Epithelial cell of esophagus (primary cell): ENCODE results near the gene KCNQ1OT1.

Experiments
- DNase-seq: peaks from one replicate; pipeline ENCODE4 v3.0.0; 2010; ENCODE audit warnings: low read depth
- H3K4me3 ChIP-seq: 2 replicates; pipeline ENCODE4 v1.5.1; 2011; ENCODE audit warnings: mild to moderate bottlenecking, low read length, control low read depth
- TF ChIP-seq, protein P1 (sequence below): IDR thresholded peaks from 2 replicates; pipeline ENCODE4 v1.5.1; 2011; ENCODE audit warnings: low read depth, mild to moderate bottlenecking, low read length, control low read depth, inconsistent platforms; ENCODE audit not compliant: insufficient read depth; ENCODE audit errors: missing control alignments

Gene KCNQ1OT1

DNA sequence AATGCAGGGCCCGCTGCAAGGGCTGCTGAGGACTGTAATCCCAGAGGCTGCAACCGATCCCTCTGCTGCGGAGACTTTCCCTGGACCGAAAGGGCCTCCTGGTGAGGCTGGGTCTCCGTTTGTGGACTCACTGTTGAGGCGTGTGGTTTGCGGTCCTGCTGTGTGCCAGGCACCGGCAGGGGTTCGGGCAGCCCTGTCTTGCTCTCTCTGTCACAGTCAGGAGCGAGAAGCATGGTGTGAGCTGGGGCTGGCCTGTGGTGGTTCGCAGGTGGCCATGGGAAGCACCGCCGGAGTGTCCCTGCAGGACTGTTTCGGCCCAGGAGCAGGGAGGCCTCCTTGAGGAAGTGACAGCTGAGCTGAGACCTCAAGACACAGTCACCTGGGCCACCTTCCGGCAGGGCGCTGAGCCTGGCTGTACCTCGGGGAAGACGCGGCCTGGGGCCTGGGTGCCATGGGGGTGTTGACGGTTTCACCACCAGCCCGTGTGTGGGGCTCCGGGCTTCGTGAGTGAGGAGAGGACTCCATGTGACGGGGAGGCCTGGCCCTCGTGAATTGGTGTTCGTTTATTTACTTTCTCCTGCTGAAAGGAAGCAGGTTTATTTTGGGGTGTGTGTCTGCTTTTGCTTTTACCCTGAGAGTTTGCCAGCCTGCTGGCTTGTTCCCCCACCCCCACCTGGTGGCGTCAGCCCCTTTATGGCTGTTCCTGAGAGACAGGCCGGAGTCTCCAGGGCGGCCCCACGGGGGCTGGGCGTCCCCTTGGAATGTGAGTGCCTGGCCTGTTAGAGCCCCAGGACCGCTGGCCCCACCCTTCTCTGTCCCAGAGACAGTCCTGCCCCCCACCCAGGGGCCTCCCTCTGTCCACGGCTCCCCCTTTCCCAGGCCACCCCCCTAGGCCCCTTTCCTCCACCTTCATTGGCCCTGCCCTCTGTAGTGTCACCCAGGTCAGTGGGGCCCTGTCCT lies 122.5 kb downstream of the KCNQ1OT1 start:
- H3K4me3 ChIP-seq: no peak overlapping the region
- TF ChIP-seq, protein P1, sequence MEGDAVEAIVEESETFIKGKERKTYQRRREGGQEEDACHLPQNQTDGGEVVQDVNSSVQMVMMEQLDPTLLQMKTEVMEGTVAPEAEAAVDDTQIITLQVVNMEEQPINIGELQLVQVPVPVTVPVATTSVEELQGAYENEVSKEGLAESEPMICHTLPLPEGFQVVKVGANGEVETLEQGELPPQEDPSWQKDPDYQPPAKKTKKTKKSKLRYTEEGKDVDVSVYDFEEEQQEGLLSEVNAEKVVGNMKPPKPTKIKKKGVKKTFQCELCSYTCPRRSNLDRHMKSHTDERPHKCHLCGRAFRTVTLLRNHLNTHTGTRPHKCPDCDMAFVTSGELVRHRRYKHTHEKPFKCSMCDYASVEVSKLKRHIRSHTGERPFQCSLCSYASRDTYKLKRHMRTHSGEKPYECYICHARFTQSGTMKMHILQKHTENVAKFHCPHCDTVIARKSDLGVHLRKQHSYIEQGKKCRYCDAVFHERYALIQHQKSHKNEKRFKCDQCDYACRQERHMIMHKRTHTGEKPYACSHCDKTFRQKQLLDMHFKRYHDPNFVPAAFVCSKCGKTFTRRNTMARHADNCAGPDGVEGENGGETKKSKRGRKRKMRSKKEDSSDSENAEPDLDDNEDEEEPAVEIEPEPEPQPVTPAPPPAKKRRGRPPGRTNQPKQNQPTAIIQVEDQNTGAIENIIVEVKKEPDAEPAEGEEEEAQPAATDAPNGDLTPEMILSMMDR: no peak
- no peak for DNase-seq

DNA sequence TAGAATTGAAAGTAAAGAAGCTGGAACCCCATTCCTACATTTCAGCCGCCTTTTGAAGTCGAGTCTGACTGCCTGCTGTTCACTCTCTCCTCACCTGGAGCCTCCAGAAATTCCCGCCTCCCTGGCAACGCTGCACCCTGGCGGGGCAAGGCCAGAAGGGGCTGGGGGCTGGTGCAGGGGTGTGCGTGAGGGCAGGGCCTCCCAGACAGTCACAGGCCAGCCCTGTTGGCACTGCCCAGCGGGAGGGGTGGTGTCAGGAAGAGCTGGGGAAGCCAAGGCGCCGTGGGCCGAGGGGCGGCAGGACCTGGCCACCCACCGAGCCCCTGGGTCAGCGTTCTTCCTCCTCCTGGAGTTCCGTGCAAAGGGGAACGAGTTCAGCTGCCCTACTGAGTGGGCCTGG lies 123.2 kb downstream of the KCNQ1OT1 start:
- DNase-seq: no peak
- TF ChIP-seq, protein P1: no peak
- no peak overlapping the region for H3K4me3 ChIP-seq

DNA sequence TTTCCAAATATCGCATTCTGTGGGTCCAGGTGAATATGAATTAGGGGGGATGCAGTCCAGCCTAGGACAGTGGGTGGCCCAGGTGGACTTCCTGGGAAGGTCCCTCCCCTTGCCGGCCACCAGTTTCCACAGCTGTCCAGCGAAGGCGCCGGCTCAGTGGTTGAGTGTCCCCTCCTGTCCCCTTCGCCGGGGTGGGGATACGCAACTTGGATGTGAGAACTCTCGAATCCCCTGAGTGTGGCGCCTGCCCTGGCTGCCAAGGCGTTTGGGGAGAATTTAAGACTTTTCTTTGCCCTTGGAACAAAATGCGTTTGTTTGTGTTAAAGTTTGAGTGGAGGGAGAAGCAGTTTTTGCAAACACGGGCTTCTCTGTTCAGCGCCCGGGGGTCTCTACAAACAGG lies 123.7 kb downstream of the KCNQ1OT1 start:
- DNase-seq: no peak
- TF ChIP-seq, protein P1: no peak

DNA sequence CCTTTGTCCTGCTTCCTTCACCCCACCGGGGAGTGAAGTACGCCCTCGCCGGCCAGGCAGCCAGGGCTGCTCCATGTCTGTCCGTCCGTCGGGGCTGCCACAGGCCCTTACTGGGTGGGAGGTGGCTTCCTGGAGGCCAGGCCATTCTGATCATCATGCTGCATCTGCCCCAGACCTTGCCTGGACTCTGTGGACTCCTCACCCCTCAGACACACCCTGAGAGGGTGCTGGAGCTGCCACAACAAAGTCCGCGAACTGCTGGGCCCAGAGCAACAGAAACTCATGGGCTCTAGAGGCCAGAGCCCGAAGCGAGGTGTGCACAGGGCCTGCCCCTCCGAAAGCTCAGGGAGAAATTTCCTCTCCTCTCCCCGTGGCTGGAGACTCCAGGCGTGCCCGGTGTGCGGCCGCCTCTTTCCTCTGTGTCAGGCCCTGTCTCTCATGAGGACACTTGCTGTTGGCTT lies 124.2 kb downstream of the KCNQ1OT1 start:
- no peak for DNase-seq
- TF ChIP-seq, protein P1: no peak
- no peak overlapping the region for H3K4me3 ChIP-seq

More for the DNA sequence above, 123.7 kb downstream of the KCNQ1OT1 start:
- H3K4me3 ChIP-seq: no peak overlapping the region

DNA sequence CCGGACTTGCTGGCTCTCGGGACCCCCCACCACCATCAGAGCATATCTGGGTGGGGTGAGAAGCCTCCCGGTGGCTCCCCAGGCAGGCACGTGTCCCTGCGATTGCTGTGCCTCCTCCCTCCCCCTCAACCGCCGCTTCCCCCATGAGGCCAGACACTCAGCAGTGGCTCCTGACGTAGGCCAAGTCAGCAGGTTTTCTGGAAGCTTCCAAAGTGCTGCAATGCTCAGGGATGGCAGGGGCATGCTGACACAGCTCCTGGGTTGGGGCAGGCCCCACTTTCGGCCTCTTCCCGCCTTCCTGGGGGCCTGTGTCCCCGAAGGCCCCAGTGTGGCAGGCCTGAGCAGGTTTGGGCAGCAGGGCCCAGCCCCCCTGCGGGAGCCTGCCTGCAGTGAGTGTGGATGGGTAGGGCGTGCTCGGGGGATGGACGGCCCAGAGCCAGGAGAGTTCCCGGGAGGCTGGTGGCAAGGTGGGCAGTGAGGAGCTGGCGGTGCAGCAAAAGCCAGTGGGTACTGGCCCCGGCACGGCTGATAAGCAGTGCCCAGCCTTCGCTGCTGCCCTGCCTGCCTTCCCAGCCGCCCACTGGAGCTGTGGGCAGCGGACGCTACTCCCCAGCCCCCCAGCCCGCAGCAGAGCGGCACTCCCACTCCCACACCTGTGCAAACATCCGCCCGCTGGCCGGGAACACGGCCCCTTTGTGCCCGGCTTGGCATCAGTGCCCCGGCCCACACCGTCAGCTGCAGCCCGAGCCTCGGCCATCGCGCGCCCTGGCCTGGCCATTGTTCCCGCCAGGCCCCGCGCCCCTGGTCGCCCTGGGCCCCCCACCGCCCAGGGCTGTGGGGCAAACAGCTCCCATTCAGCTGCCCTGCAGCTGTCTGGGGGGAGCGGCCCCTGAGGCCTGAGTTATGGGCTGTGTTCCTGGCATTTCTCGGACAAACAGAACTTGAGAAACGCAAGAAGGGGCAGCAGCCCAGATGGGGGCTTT lies 125.0 kb downstream of the KCNQ1OT1 start:
- H3K4me3 ChIP-seq: no peak overlapping the region
- peak; percentile 3 for DNase-seq
- TF ChIP-seq, protein P1: no peak

DNA sequence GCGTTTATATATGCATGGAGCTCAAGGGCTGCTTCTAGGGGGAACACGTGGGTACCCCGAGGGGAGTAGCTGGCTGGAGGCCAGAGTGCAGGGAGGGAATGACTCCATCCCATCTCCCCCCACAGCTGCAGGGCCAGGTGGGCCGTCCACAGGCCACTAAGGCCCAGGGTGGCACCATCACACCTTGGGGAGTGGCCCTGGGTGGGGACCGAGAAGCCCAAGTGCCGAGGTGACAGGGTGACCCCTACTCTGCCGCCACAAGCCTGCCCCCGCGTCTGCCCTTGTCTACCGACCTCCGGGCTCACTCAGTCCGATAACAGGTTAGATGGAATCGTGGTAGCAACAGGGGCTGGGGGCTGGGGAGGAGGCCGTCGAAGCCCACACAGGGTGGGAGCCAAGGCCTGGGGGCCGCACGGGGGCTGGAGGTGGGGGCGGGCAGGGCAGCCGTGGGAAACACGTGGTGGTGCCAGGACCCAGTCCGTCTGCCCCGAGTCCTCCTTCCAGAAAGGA lies 125.7 kb downstream of the KCNQ1OT1 start:
- no peak overlapping the region for H3K4me3 ChIP-seq
- TF ChIP-seq, protein P1: no peak
- DNase-seq: no peak
